Ishikawa (cell line): ENCODE measurements around the gene MACROD2.

Source experiments
- CEBPB ChIP-seq: IDR thresholded peaks from 2 replicates; pipeline ENCODE4 v1.6.1; 2012
- CREB1 ChIP-seq: IDR thresholded peaks from 2 replicates; pipeline ENCODE4 v1.6.1; 2012; ENCODE audit warnings: low read depth
- EGR1 ChIP-seq: IDR thresholded peaks from 2 replicates; pipeline ENCODE4 v1.6.1; 2012
- EP300 ChIP-seq: IDR thresholded peaks from 2 replicates; pipeline ENCODE4 v1.6.1; 2012; ENCODE audit warnings: borderline replicate concordance
- FOXM1 ChIP-seq: IDR thresholded peaks from 2 replicates; pipeline ENCODE4 v1.6.1; 2012; ENCODE audit warnings: low read depth, borderline replicate concordance
- NFIC ChIP-seq: IDR thresholded peaks from 2 replicates; pipeline ENCODE4 v1.6.1; 2012
- RAD21 ChIP-seq: IDR thresholded peaks from 2 replicates; pipeline ENCODE4 v1.6.1; 2012; ENCODE audit warnings: low read depth
- TAF1 ChIP-seq: IDR thresholded peaks from 2 replicates; pipeline ENCODE4 v1.6.1; 2012; ENCODE audit warnings: low read depth, mild to moderate bottlenecking
- TCF12 ChIP-seq: IDR thresholded peaks from 2 replicates; pipeline ENCODE4 v1.6.1; 2012; ENCODE audit warnings: low read depth
- TEAD4 ChIP-seq: IDR thresholded peaks from 2 replicates; pipeline ENCODE4 v1.6.1; 2012
- YY1 ChIP-seq: IDR thresholded peaks from 2 replicates; pipeline ENCODE4 v1.6.1; 2012; ENCODE audit warnings: low read depth
- ZBTB7A ChIP-seq: IDR thresholded peaks from 2 replicates; pipeline ENCODE4 v1.6.1; 2012; ENCODE audit warnings: low read depth
- TF ChIP-seq, protein P1 (sequence below): IDR thresholded peaks from 2 replicates; pipeline ENCODE4 v1.6.1; 2012
- TF ChIP-seq, protein P2 (sequence below): IDR thresholded peaks from 2 replicates; pipeline ENCODE4 v1.6.1; 2012; ENCODE audit warnings: low read depth, mild to moderate bottlenecking
- TF ChIP-seq, protein P3 (sequence below): IDR thresholded peaks from 2 replicates; pipeline ENCODE4 v1.6.1; 2012

Gene MACROD2

DNA sequence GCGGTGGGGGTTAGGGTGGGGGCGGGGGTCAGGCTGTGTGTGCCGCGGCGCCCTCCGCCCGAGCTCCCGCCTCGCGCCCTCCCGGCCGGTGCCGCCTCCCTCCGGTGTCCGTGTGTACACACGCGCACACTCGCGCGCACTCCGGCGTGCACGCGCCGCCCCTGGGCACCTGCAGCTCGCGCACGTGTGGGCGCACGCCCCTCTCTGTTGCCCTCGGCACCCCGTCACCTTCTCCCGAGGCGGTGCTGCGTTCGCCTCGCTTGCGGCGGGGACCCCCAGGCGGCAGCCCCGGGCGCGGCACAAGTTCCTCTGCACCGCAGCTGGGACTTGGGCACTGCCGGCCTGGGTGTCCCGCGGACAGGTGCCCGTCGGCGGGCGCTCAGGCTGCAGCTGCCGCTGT, 525 bp downstream of the MACROD2 start:
- TF ChIP-seq EGR1 (0 out of 2 replicates have a peak, but pooled peaks have one; percentile 13), ZBTB7A (peak; percentile 47; the same call in 1 of the 2 replicates), EP300 (no peak), CREB1 (no peak), NFIC (no peak), TEAD4 (no peak), FOXM1 (no peak)
- TF ChIP-seq, protein P1, sequence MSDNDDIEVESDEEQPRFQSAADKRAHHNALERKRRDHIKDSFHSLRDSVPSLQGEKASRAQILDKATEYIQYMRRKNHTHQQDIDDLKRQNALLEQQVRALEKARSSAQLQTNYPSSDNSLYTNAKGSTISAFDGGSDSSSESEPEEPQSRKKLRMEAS = peak; percentile 81
- TF ChIP-seq, protein P2, sequence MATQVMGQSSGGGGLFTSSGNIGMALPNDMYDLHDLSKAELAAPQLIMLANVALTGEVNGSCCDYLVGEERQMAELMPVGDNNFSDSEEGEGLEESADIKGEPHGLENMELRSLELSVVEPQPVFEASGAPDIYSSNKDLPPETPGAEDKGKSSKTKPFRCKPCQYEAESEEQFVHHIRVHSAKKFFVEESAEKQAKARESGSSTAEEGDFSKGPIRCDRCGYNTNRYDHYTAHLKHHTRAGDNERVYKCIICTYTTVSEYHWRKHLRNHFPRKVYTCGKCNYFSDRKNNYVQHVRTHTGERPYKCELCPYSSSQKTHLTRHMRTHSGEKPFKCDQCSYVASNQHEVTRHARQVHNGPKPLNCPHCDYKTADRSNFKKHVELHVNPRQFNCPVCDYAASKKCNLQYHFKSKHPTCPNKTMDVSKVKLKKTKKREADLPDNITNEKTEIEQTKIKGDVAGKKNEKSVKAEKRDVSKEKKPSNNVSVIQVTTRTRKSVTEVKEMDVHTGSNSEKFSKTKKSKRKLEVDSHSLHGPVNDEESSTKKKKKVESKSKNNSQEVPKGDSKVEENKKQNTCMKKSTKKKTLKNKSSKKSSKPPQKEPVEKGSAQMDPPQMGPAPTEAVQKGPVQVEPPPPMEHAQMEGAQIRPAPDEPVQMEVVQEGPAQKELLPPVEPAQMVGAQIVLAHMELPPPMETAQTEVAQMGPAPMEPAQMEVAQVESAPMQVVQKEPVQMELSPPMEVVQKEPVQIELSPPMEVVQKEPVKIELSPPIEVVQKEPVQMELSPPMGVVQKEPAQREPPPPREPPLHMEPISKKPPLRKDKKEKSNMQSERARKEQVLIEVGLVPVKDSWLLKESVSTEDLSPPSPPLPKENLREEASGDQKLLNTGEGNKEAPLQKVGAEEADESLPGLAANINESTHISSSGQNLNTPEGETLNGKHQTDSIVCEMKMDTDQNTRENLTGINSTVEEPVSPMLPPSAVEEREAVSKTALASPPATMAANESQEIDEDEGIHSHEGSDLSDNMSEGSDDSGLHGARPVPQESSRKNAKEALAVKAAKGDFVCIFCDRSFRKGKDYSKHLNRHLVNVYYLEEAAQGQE = no peak

- TF ChIP-seq, protein P1 = no peak
- TF ChIP-seq YY1 (no peak), TCF12 (no peak), EP300 (no peak), TAF1 (no peak), NFIC (no peak), ZBTB7A (no peak)
- TF ChIP-seq, protein P3, sequence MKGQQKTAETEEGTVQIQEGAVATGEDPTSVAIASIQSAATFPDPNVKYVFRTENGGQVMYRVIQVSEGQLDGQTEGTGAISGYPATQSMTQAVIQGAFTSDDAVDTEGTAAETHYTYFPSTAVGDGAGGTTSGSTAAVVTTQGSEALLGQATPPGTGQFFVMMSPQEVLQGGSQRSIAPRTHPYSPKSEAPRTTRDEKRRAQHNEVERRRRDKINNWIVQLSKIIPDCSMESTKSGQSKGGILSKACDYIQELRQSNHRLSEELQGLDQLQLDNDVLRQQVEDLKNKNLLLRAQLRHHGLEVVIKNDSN = no peak
Measured at GRCh38 chr20:13996265-13996664, 949 bp downstream of the MACROD2 start.

- TF ChIP-seq NFIC (no peak), ZBTB7A (no peak), CREB1 (no peak), TAF1 (no peak), RAD21 (no peak), YY1 (no peak), TCF12 (no peak), EP300 (no peak), CEBPB (no peak), FOXM1 (no peak), EGR1 (no peak), TEAD4 (no peak)
- TF ChIP-seq, protein P2 = no peak
- TF ChIP-seq, protein P1 = no peak
- TF ChIP-seq, protein P3 = no peak
Measured at GRCh38 chr20:14000917-14001316, 5.6 kb downstream of the MACROD2 start.

- no peak for TF ChIP-seq FOXM1
- TF ChIP-seq, protein P1 = no peak
- no peak for TF ChIP-seq TEAD4
Measured at GRCh38 chr20:14005996-14006395, 10.7 kb downstream of the MACROD2 start.

DNA sequence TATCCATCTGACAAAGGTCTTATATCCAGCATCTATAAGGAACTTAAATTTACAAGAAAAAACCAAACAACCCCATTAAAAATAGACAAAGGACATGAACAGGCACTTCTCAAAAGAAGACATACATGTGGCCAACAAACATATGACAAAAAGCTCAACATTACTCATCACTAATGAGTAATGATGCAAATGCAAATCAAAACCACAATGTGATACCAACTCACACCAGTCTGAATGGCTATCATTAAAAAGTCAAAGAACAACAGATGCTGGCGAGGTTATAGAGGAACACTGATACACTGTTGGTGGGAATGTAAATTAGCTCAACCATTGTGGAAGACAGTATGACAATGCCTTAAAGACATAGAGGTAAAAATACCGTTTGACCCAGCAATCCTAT, 13.9 kb downstream of the MACROD2 start:
- TF ChIP-seq YY1 (no peak), RAD21 (no peak), CEBPB (no peak), NFIC (no peak), EGR1 (no peak), EP300 (no peak), TAF1 (no peak), ZBTB7A (no peak), FOXM1 (no peak), CREB1 (no peak)
- TF ChIP-seq, protein P3 = no peak
- TF ChIP-seq, protein P2 = no peak
